Activated naive CD8-positive, alpha-beta T cell treated with anti-CD3 and anti-CD28 coated beads, Interleukin-2, amount 50 U/mL, for 24 hours (primary cell): Measurements from ENCODE around the gene NR0B1.
A peak's percentile ranks its signal among the peaks of the same experiment; 100 is the strongest.

Experiments used
- ATAC-seq: fragments of 150-1000 bp; cut with Tn5 transposase; one replicate; pipeline ENCODE4 v1.10.0; 2021
- DNase-seq: peaks from one replicate; pipeline ENCODE4 v3.0.0; 2021
- H3K27ac Mint-ChIP-seq: one replicate; pipeline ENCODE4 v1.8.0; 2021; ENCODE audit warnings: mild to moderate bottlenecking, mixed read lengths
- H3K27me3 Mint-ChIP-seq: one replicate; pipeline ENCODE4 v1.8.0; 2021; ENCODE audit warnings: mixed read lengths
- H3K36me3 Mint-ChIP-seq: one replicate; pipeline ENCODE4 v1.8.0; 2021; ENCODE audit warnings: low read depth, mixed read lengths
- H3K4me1 Mint-ChIP-seq: one replicate; pipeline ENCODE4 v1.8.0; 2021; ENCODE audit warnings: mixed read lengths
- H3K4me3 Mint-ChIP-seq: one replicate; pipeline ENCODE4 v1.8.0; 2021; ENCODE audit warnings: mild to moderate bottlenecking, moderate library complexity, mixed read lengths
- H3K9me3 Mint-ChIP-seq: one replicate; pipeline ENCODE4 v1.8.0; 2021; ENCODE audit warnings: mixed read lengths

Gene NR0B1, protein sequence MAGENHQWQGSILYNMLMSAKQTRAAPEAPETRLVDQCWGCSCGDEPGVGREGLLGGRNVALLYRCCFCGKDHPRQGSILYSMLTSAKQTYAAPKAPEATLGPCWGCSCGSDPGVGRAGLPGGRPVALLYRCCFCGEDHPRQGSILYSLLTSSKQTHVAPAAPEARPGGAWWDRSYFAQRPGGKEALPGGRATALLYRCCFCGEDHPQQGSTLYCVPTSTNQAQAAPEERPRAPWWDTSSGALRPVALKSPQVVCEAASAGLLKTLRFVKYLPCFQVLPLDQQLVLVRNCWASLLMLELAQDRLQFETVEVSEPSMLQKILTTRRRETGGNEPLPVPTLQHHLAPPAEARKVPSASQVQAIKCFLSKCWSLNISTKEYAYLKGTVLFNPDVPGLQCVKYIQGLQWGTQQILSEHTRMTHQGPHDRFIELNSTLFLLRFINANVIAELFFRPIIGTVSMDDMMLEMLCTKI

DNA sequence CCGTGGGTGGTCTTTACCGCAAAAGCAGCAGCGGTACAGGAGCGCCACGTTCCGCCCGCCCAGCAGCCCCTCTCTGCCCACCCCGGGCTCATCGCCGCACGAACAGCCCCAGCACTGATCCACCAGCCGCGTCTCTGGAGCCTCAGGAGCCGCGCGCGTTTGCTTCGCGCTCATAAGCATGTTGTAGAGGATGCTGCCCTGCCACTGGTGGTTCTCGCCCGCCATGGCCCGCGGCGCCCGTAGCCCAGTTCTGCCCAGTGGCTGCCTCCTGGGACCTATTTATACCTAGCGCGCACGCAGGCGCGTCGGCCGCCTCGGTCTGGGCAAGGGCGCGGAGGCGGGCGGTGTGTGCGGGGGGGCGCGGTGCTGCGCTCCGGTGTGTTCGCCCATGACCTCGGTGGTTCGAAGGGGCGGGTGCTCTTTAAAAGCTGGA, at the start of gene NR0B1:
NR0B1 (minus strand) TSS at position 252 of the 433 bp plus-strand sequence; CDS start at position 225, 27 bp downstream.
- no peak for DNase-seq
- no peaks in the 10 kb centered on the region for H3K36me3 Mint-ChIP-seq
- no peak within 1 kb of the TSS for H3K4me3 Mint-ChIP-seq
- H3K9me3 Mint-ChIP-seq, result no peaks in the 10 kb centered on the region
- H3K4me1 Mint-ChIP-seq, result no peaks in the 10 kb centered on the region
- H3K27ac Mint-ChIP-seq, result no peak within 1 kb of the TSS
- no peak for ATAC-seq
- peaks cover 9% of the 10 kb centered on the region for H3K27me3 Mint-ChIP-seq

DNA sequence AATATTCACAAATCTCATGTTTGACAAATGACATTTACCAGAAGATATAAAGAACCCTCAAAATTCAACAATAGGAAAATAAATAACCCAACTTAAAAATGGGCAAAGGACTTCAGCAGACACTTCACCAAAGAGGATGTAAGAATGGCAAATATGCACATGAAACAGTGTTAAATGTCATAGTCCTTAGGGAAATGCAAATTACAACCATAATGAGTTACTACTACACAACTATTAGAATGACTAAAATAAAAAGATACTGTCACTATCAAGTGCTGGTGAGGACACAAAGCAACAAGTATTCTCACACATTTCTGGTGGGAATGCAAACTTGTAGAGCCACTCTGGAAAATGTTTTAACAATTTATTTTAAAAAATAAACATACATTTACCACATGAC, 40.8 kb upstream of the NR0B1 start:
- Mint-ChIP-seq H3K27me3 (no peaks in the 10 kb centered on the region), H3K4me1 (no peaks in the 10 kb centered on the region), H3K4me3 (no peak overlapping the region), H3K27ac (no peak overlapping the region), H3K36me3 (no peaks in the 10 kb centered on the region), H3K9me3 (peaks cover 12% of the 10 kb centered on the region)
- DNase-seq (no peak), ATAC-seq (no peak)

DNA sequence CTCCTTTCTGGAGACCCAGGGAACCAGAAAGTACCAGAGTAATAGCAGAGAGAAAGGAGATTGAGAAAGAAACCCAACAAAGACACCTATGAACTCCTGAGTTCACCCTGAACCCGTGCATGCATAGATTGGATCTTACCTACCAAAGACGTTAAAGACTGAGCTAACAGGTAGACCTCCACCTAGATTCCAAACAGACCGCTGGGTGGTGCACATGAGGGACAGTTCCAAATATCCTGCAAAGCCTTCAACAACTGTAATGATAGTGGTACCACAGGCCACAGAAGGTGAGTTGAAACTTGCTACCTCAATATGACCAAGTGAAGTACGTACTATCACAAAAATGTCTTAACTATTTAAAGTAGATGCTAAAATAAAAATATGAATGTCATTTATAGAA, 34.0 kb upstream of the NR0B1 start:
- no peak overlapping the region for H3K27ac Mint-ChIP-seq
- H3K9me3 Mint-ChIP-seq, result no peaks in the 10 kb centered on the region
- ATAC-seq, result no peak
- no peaks in the 10 kb centered on the region for H3K4me1 Mint-ChIP-seq
- H3K36me3 Mint-ChIP-seq, result no peaks in the 10 kb centered on the region
- DNase-seq, result no peak
- no peaks in the 10 kb centered on the region for H3K27me3 Mint-ChIP-seq
- no peak overlapping the region for H3K4me3 Mint-ChIP-seq

DNA sequence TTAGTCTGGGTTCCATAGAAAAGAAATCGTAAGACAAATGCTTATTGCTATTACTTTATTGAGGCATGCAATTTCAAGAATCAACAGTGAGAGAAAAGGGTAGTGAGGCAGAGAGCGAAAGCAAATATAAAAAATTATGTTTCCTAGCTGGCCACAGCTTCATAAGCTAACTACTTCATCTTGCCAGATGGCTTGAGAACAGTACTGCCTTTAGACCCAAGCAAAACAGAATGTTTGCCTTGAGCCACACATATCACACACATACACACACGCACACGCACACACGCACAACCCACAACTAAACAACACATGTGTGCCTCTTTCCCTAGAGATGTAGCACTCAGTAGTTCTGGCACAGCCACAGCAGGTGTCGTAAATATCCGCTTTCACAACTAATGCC, 31.6 kb upstream of the NR0B1 start:
- ATAC-seq (no peak), DNase-seq (no peak)
- no peaks in the 10 kb centered on the region for H3K36me3 Mint-ChIP-seq

DNA sequence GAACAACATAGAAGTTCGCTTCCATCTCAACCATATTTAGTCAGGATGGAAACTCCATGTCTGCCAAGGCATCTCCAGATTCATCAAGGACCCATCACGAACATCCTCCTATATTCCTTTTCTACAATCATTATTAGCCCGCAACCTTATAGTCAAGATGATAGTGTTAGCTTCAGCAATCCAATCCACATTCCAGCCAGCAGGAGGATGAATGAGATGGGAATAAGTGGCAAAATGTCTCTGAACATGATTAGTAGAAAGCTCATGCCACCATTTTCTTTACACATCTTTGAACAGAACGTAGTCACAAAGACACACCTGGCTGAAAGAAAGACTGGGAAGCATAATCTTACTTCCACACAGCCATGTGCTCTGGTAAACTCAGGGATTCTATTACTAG, 18.6 kb upstream of the NR0B1 start:
- H3K4me1 Mint-ChIP-seq, result no peaks in the 10 kb centered on the region
- no peaks in the 10 kb centered on the region for H3K27me3 Mint-ChIP-seq
- DNase-seq, result no peak
- no peak overlapping the region for H3K27ac Mint-ChIP-seq
- H3K4me3 Mint-ChIP-seq, result no peak overlapping the region
- no peaks in the 10 kb centered on the region for H3K36me3 Mint-ChIP-seq
- H3K9me3 Mint-ChIP-seq, result no peaks in the 10 kb centered on the region
- no peak for ATAC-seq

More for the DNA sequence above, 31.6 kb upstream of the NR0B1 start:
- Mint-ChIP-seq H3K4me1 (no peaks in the 10 kb centered on the region), H3K27me3 (no peaks in the 10 kb centered on the region), H3K27ac (no peak overlapping the region), H3K9me3 (no peaks in the 10 kb centered on the region), H3K4me3 (no peak overlapping the region)

DNA sequence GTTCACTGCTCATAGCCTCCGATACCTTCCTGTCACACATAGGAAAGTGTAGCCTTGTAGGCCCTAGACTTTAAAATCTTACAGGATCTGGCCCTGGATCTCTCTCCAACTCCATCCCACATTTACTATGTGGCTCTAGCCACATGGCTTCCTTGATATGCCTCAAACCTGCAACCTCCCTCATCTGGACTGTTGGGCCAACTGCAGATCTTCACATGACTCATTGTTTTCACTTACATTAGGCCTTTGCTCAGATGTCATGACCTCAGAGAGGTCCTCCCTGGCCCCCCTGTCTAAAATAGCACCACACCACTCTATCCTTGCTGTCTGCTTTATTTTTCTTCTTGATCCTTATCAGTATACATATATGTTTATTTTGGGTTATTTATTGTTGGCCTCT, 8.1 kb upstream of the NR0B1 start:
- no peak overlapping the region for H3K4me3 Mint-ChIP-seq
- no peaks in the 10 kb centered on the region for H3K4me1 Mint-ChIP-seq
- ATAC-seq, result no peak
- no peak for DNase-seq
- H3K36me3 Mint-ChIP-seq, result no peaks in the 10 kb centered on the region
- H3K27me3 Mint-ChIP-seq, result no peaks in the 10 kb centered on the region
- no peak overlapping the region for H3K27ac Mint-ChIP-seq
- no peaks in the 10 kb centered on the region for H3K9me3 Mint-ChIP-seq

DNA sequence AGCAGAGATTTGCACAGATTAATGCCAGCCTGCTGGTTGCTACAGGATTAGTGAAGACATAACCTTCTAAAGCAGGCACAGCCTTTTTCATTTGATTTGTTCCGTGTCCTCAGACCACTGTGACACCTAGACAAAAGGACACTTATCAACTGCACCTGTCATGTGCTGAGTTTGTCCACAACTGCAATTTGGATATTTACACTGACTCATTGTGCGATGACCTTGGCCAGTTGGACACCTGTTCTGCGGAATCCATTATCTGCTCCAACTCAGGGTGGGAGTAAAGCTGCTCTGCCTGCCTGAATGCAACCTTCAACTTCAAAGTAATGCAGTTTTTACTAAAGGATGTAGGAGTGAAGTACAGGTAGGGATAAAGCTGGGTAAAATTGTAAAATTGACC, 4.1 kb upstream of the NR0B1 start:
- H3K27me3 Mint-ChIP-seq, result peaks cover 9% of the 10 kb centered on the region
- H3K27ac Mint-ChIP-seq, result no peak overlapping the region
- no peak overlapping the region for H3K4me3 Mint-ChIP-seq
- H3K9me3 Mint-ChIP-seq, result no peaks in the 10 kb centered on the region
- ATAC-seq (no peak), DNase-seq (no peak)
- H3K4me1 Mint-ChIP-seq, result no peaks in the 10 kb centered on the region
- H3K36me3 Mint-ChIP-seq, result no peaks in the 10 kb centered on the region

DNA sequence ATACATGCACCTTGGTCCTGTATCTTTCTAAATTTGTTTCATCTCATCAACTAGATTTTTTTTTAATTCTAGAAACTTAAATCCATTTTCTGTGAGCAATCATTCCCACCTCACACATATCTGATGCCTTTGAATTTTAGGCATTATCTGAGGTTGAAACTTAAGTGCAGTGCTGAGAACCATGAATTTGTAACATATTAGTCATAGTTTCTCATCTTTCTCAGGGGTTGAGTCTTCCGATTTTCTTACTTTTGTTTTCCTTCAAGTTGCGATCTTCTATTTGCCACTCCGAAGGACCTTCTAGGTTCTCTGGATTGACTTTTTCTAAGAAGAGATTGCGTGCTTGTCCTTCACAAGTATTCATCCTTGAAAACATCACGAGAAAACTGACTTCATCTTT, 3.7 kb upstream of the NR0B1 start:
- ATAC-seq, result no peak
- H3K27me3 Mint-ChIP-seq, result peaks cover 9% of the 10 kb centered on the region
- no peaks in the 10 kb centered on the region for H3K9me3 Mint-ChIP-seq

DNA sequence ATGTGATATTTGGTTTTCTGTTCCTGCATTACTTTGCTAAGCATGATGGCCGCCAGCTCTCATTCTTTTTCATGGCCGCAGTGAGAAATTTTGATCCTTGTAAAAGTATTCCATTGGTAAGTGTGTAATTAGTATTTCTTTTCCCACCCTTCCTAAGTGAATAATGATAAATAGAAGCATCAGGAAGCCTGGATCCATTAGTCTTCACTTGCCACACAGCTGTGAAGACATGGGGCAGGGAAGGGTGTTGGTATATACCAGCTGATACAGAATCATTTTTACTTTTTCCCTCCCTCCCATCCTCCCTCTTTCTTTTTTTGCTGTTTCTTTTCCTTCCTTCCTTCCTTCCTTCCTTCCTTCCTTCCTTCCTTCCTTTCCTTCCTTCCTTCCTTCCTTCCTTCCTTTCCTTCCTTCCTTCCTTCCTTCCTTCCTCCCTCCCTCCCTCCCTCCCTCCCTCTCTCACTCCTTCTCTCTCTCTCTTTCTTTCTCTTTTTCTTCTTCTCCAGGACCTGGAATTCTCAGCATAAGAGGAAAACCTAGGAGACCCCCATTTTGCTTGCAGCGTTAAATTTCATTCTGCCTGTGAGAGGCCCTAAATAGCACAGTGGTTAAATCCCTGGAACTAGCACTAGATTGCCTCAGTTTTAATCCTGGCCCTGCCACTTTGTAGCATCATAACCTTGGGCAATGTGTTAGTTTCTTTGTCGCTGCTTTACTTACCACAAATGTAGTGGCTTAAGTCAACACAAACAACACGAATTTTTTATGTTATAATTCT, 1.4 kb upstream of the NR0B1 start:
- ATAC-seq (no peak), DNase-seq (no peak)
- Mint-ChIP-seq H3K4me1 (no peaks in the 10 kb centered on the region), H3K4me3 (no peak overlapping the region), H3K27me3 (peaks cover 9% of the 10 kb centered on the region), H3K27ac (no peak overlapping the region), H3K9me3 (no peaks in the 10 kb centered on the region), H3K36me3 (no peaks in the 10 kb centered on the region)

More for the DNA sequence above, 3.7 kb upstream of the NR0B1 start:
- no peak for DNase-seq
- no peaks in the 10 kb centered on the region for H3K4me1 Mint-ChIP-seq
- no peak overlapping the region for H3K4me3 Mint-ChIP-seq
- no peak overlapping the region for H3K27ac Mint-ChIP-seq
- no peaks in the 10 kb centered on the region for H3K36me3 Mint-ChIP-seq

DNA sequence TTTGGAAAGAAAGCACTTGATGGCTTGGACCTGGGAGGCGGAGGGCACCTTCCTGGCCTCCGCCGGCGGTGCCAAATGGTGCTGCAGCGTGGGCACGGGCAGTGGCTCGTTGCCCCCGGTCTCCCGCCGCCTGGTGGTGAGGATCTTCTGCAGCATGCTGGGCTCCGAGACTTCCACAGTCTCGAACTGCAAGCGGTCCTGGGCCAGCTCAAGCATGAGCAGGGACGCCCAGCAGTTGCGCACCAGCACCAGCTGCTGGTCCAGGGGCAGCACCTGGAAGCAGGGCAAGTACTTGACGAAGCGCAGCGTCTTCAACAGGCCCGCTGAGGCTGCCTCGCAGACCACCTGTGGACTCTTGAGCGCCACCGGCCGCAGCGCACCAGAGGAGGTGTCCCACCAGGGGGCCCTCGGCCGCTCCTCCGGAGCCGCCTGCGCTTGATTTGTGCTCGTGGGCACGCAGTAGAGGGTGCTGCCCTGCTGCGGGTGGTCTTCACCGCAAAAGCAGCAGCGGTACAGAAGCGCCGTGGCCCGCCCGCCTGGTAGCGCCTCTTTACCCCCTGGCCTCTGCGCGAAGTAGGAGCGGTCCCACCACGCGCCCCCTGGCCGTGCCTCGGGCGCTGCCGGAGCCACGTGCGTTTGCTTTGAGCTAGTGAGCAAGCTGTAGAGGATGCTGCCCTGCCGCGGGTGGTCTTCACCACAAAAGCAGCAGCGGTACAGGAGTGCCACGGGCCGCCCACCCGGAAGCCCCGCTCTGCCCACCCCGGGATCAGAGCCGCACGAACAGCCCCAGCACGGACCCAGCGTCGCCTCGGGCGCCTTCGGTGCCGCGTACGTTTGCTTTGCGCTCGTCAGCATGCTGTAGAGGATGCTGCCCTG, 689 bp downstream of the NR0B1 start:
- H3K36me3 Mint-ChIP-seq, result no peaks in the 10 kb centered on the region
- H3K27me3 Mint-ChIP-seq, result peaks cover 9% of the 10 kb centered on the region
- peak; percentile 4 for DNase-seq
- H3K4me3 Mint-ChIP-seq, result no peak overlapping the region
- H3K9me3 Mint-ChIP-seq, result no peaks in the 10 kb centered on the region
- no peak overlapping the region for H3K27ac Mint-ChIP-seq
- no peaks in the 10 kb centered on the region for H3K4me1 Mint-ChIP-seq
- ATAC-seq, result no peak

DNA sequence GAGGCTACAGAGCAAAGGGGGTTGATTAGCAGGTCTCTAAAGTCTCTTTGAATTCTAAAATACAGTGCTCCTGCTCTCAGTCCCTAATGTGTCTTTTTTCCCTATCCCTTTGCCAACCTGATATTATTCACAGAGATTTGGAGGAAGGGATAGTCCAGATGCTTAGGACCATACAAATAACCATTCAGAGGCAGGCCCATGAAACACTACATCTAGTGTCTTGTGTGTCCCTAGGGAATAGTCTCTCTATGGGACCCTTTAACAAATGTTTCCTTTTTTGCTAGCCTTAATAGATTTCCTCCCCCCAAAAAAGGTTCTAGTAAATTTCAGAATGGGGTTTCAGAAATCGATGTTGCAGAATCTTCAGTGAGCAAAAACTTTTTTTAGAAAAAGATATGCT, 1.7 kb downstream of the NR0B1 start:
- Mint-ChIP-seq H3K4me1 (no peaks in the 10 kb centered on the region), H3K27me3 (peaks cover 9% of the 10 kb centered on the region)

DNA sequence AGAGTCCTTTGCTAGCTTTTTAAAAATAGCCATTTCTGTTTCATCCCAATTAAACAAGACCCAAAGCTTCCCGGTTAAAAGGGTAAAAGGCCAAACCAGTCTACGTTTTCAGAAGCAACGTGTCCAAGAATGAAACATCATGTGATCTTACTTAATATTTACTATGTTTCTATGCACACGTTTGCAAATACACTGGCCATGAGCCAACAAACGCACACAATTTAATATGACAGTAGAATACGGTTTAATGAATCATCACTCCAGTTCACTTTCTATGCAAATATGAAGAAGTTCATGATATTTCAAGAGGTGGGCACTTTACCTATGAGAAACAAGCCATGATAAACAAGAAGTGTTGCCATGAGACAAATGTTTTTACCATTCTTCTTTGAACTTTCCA, 4.3 kb downstream of the NR0B1 start:
- Mint-ChIP-seq H3K4me3 (no peak overlapping the region), H3K4me1 (no peaks in the 10 kb centered on the region), H3K9me3 (no peaks in the 10 kb centered on the region), H3K27me3 (peaks cover 7% of the 10 kb centered on the region), H3K36me3 (no peaks in the 10 kb centered on the region), H3K27ac (no peak overlapping the region)
- ATAC-seq (no peak), DNase-seq (no peak)

More for the DNA sequence above, 1.7 kb downstream of the NR0B1 start:
- DNase-seq, result no peak
- Mint-ChIP-seq H3K27ac (no peak overlapping the region), H3K4me3 (no peak overlapping the region), H3K9me3 (no peaks in the 10 kb centered on the region), H3K36me3 (no peaks in the 10 kb centered on the region)
- ATAC-seq, result no peak

DNA sequence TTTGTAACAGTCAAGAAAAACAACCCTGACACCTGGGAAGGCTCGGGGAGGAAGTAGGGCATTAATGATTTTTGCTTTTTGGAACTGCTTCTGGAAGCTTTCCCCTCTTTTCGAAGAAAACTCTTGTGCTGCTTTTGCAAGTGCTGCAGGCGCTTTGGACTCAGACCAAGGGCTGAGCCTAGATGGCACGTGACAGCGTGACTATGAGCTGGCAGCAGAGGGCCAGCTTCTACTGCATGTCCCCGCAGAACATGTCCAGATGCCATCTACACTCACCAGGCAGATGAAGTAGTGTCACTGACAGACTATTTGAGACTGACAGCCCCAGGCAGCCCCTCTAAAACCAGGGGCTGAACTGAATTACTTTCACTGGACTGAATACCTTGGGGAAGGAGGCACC, 6.2 kb downstream of the NR0B1 start:
- Mint-ChIP-seq H3K27ac (no peak overlapping the region), H3K27me3 (peaks cover 2% of the 10 kb centered on the region), H3K4me3 (no peak overlapping the region), H3K36me3 (no peaks in the 10 kb centered on the region), H3K4me1 (no peaks in the 10 kb centered on the region), H3K9me3 (no peaks in the 10 kb centered on the region)
- DNase-seq (no peak), ATAC-seq (no peak)

DNA sequence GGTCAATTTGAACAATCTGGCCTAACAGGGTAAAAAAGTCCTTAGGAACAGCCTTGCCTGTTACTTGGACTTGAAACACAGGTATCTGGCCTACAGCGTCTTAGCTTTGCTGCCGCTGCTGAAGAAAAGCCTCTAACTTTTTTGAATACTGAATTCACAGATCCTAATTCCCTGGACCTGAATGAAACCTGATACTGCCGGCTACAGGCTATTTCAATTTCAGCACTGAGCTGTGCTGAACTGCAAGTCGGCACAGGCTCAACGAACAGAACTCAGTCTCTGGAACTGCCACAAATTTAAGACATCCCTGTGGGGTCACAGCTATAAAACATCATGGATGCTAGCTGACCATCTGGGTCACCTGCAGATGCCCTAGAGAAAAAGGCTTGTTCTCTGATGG, 7.2 kb downstream of the NR0B1 start:
- Mint-ChIP-seq H3K9me3 (no peaks in the 10 kb centered on the region), H3K27ac (no peak overlapping the region), H3K36me3 (no peaks in the 10 kb centered on the region), H3K27me3 (peaks cover 2% of the 10 kb centered on the region), H3K4me3 (no peak overlapping the region), H3K4me1 (no peaks in the 10 kb centered on the region)
- ATAC-seq (no peak), DNase-seq (no peak)
